HT1080 (cell line): Measurements from ENCODE around the gene CDK19. TPM values are rescaled to one million over a fixed set of nuclear protein-coding genes. Genes with fewer than 3 reads are reported as not detected.
A peak's percentile ranks its signal among the peaks of the same experiment; 100 is the strongest.
"Not testable (repeated sequence)": the region's sequence is repeated elsewhere in the genome, so short reads cannot be mapped to it uniquely, and the experiment has no call there.

Experiments
- DNase-seq: peaks from one replicate; pipeline ENCODE4 v3.0.0-alpha.2; 2015; ENCODE audit warnings: low read depth
- polyA plus RNA-seq, 2 experiments: library from polyadenylated mRNA; depleted of rRNA; stranded (reverse); fragments of >200 nt; gene quantifications; 2 replicates each; pipeline ENCODE4 v1.2.3, GENCODE V29; 2015
- total RNA-seq: library from RNA; depleted of rRNA; stranded (reverse); fragments of >200 nt; shearing (Covaris generic); gene quantifications from 2 replicates; pipeline ENCODE4 v1.2.3, GENCODE V29; 2014; rRNA removed

Gene CDK19
- total RNA-seq, result 3.0 and 3.4 TPM in 2 replicates
- polyA plus RNA-seq (2015; cell fraction: cytosol; rRNA removed), result 7.6 and 10.6 TPM in 2 replicates
- 7.8 and 8.2 TPM in 2 replicates for polyA plus RNA-seq (2015; cell fraction: nucleus; rRNA removed)

GRCh38 chr6:110815411-110816409 lies at the start of gene CDK19:
CDK19 (minus strand) TSS chr6:110815469; CDS start chr6:110815136, 333 bp downstream.
- DNase-seq, result peak; percentile 99

GRCh38 chr6:110864824-110865223 lies 49.6 kb upstream of the CDK19 start:
- no peak for DNase-seq

GRCh38 chr6:110859335-110859792 lies 44.1 kb upstream of the CDK19 start:
- DNase-seq, result no peak

GRCh38 chr6:110858562-110859214 lies 43.4 kb upstream of the CDK19 start:
- no peak for DNase-seq

- no peak for DNase-seq
These were observed 42.7 kb upstream of the CDK19 start for GRCh38 chr6:110858016-110858415.

GRCh38 chr6:110856296-110856695 lies 41.0 kb upstream of the CDK19 start:
- DNase-seq, result no peak

GRCh38 chr6:110853754-110854477 lies 38.6 kb upstream of the CDK19 start:
- no peak for DNase-seq

- DNase-seq, result no peak
These were observed 37.5 kb upstream of the CDK19 start for GRCh38 chr6:110852773-110853172.

GRCh38 chr6:110849781-110850180 lies 34.5 kb upstream of the CDK19 start:
- DNase-seq, result no peak

GRCh38 chr6:110841266-110841665 lies 26.0 kb upstream of the CDK19 start:
- DNase-seq, result no peak

- DNase-seq, result not testable (repeated sequence)
These were observed 20.5 kb upstream of the CDK19 start for GRCh38 chr6:110835751-110836150.

GRCh38 chr6:110833831-110834230 lies 18.6 kb upstream of the CDK19 start:
- DNase-seq, result no peak

GRCh38 chr6:110831405-110831804 lies 16.1 kb upstream of the CDK19 start:
- no peak for DNase-seq

GRCh38 chr6:110828396-110828795 lies 13.1 kb upstream of the CDK19 start:
- no peak for DNase-seq

GRCh38 chr6:110826236-110827129 lies 11.2 kb upstream of the CDK19 start:
- peak; percentile 13 for DNase-seq

GRCh38 chr6:110823146-110823545 lies 7.9 kb upstream of the CDK19 start:
- DNase-seq, result no peak

- DNase-seq, result no peak
These were observed 7.0 kb upstream of the CDK19 start for GRCh38 chr6:110822249-110822648.

- peak; percentile 5 for DNase-seq
These were observed 1.4 kb upstream of the CDK19 start for GRCh38 chr6:110816677-110817076.

- DNase-seq, result no peak
These were observed 256 bp downstream of the CDK19 start for GRCh38 chr6:110815015-110815410.
